GM23248 (cell line): Measurements from ENCODE around the gene ANGPTL5. TPM values are rescaled to one million over a fixed set of nuclear protein-coding genes. Genes with fewer than 3 reads are reported as not detected.
A peak's percentile ranks its signal among the peaks of the same experiment; 100 is the strongest.
"Not testable (repeated sequence)": the region's sequence is repeated elsewhere in the genome, so short reads cannot be mapped to it uniquely, and the experiment has no call there.

ENCODE experiments used
- DNase-seq: peaks from one replicate; pipeline ENCODE4 v3.0.0-alpha.2; 2015
- H2AFZ ChIP-seq: fragments of 200-600 bp; sonication (generic); 2 replicates; pipeline ENCODE4 v1.6.1; 2016; ENCODE audit warnings: antibody characterized with exemption
- H3F3A ChIP-seq: fragments of 200-600 bp; sonication (generic); 2 replicates; pipeline ENCODE4 v1.6.1; 2016; ENCODE audit warnings: mild to moderate bottlenecking, antibody characterized with exemption, mixed run types; ENCODE audit not compliant: insufficient read depth
- H3K27ac ChIP-seq: fragments of 200-600 bp; sonication (generic); 2 replicates; pipeline ENCODE4 v1.5.1; 2016; ENCODE audit warnings: mild to moderate bottlenecking
- H3K27me3 ChIP-seq: fragments of 200-600 bp; sonication (generic); replicated peaks from 2 replicates; pipeline ENCODE4 v1.6.1; 2016; ENCODE audit warnings: mild to moderate bottlenecking; ENCODE audit not compliant: insufficient read depth
- H3K36me3 ChIP-seq: fragments of 200-600 bp; sonication (generic); 2 replicates; pipeline ENCODE4 v1.6.1; 2016; ENCODE audit warnings: low read depth, mild to moderate bottlenecking
- H3K4me1 ChIP-seq: fragments of 200-600 bp; sonication (generic); 2 replicates; pipeline ENCODE4 v1.6.1; 2016; ENCODE audit warnings: mild to moderate bottlenecking; ENCODE audit not compliant: insufficient read depth
- H3K4me2 ChIP-seq: fragments of 200-600 bp; sonication (generic); one replicate; pipeline ENCODE4 v1.6.1; 2016; ENCODE audit warnings: mild to moderate bottlenecking; ENCODE audit not compliant: unreplicated experiment
- H3K4me3 ChIP-seq: fragments of 200-600 bp; sonication (generic); 2 replicates; pipeline ENCODE4 v1.5.1; 2016; ENCODE audit warnings: mild to moderate bottlenecking
- H3K79me2 ChIP-seq: fragments of 200-600 bp; sonication (generic); 2 replicates; pipeline ENCODE4 v1.6.1; 2016; ENCODE audit warnings: mild to moderate bottlenecking; ENCODE audit not compliant: insufficient read depth
- H3K9ac ChIP-seq: fragments of 200-600 bp; sonication (generic); 2 replicates; pipeline ENCODE4 v1.6.1; 2016; ENCODE audit warnings: mild to moderate bottlenecking
- H3K9me2 ChIP-seq: fragments of 200-600 bp; sonication (generic); 2 replicates; pipeline ENCODE4 v1.6.1; 2016; ENCODE audit warnings: mixed run types, mild to moderate bottlenecking, moderate library complexity; ENCODE audit not compliant: insufficient read depth
- H3K9me3 ChIP-seq: fragments of 200-600 bp; sonication (generic); one replicate; pipeline ENCODE4 v1.6.1; 2017; ENCODE audit warnings: low read depth
- H4K20me1 ChIP-seq: fragments of 200-600 bp; sonication (generic); 2 replicates; pipeline ENCODE4 v1.6.0; 2016; ENCODE audit not compliant: insufficient read depth
- EZH2 ChIP-seq: fragments of 200-600 bp; sonication (generic); IDR thresholded peaks from 2 replicates; pipeline ENCODE4 v1.6.1; 2018; ENCODE audit warnings: antibody characterized with exemption, mild to moderate bottlenecking; ENCODE audit not compliant: insufficient read depth, poor library complexity, severe bottlenecking
- EZH2phosphoT487 ChIP-seq: fragments of 200-600 bp; sonication (generic); IDR thresholded peaks from 2 replicates; pipeline ENCODE4 v1.6.1; 2018; ENCODE audit warnings: antibody characterized with exemption, moderate library complexity, mild to moderate bottlenecking, low read depth; ENCODE audit not compliant: insufficient read depth
- WGBS, 2 experiments: methylation state at CpG; one replicate each; pipeline ENCODE4 v1.1.6; 2015 to 2017; ENCODE audit warnings: low lambda C conversion rate in 2 of 2, low coverage in 1 of 2; ENCODE audit errors: missing lambda C conversion rate in 2 of 2; 5-methylcytosine and 5-hydroxymethylcytosine counted together
- in situ Hi-C: fragments of 300-500 bp; cut with MboI; formaldehyde crosslinking; loops from 2 replicates; pipeline ENCODE4 v1.15.0; 2020
- polyA plus RNA-seq: library from polyadenylated mRNA; unstranded; fragments of >200 nt; fragmentation: Nextera tagmentation; extraction: Ambion mirVana; gene quantifications from 2 replicates; pipeline ENCODE4 v1.2.1, GENCODE V29; 2016
- total RNA-seq: library from RNA; depleted of rRNA; stranded (reverse); fragments of >200 nt; shearing (Covaris generic); gene quantifications from 2 replicates; pipeline ENCODE4 v1.2.3, GENCODE V29; 2014

The ANGPTL5 gene
- total and polyA plus RNA-seq, 2 experiments from 2014 or later = 0.15 TPM; not detected in 1

GRCh38 chr11:101863361-101863760 is 53.0 kb downstream of the ANGPTL5 start:
- Histone ChIP-seq H3K4me3 (0 out of 2 replicates have a peak overlapping the region, but pooled peaks have one; percentile 7), H2AFZ (0 out of 2 replicates have a peak overlapping the region, but pooled peaks have one; percentile 44), H3F3A (peaks cover 63% of the 10 kb centered on the region), H4K20me1 (no peaks in the 10 kb centered on the region), H3K27me3 (no peaks in the 10 kb centered on the region), H3K9ac (peak overlapping the region; percentile 44), H3K4me1 (peaks cover 61% of the 10 kb centered on the region), H3K4me2 (peak overlapping the region; percentile 51), H3K9me2 (no peaks in the 10 kb centered on the region), H3K79me2 (no peaks in the 10 kb centered on the region), H3K9me3 (no peaks in the 10 kb centered on the region), H3K36me3 (no peaks in the 10 kb centered on the region), H3K27ac (peak overlapping the region; percentile 78)
- in situ Hi-C loops = no loop called here
- TF ChIP-seq EZH2phosphoT487 (no peak), EZH2 (no peak)
- peak; percentile 74 for DNase-seq

- H3K4me2 ChIP-seq = peak overlapping the region; percentile 51
- no peaks in the 10 kb centered on the region for H3K79me2 ChIP-seq
- in situ Hi-C loops = no loop called here
- 0 out of 2 replicates have a peak overlapping the region, but pooled peaks have one; percentile 7 for H3K4me3 ChIP-seq
- peaks cover 57% of the 10 kb centered on the region for H3F3A ChIP-seq
- no peaks in the 10 kb centered on the region for H3K9me2 ChIP-seq
- no peaks in the 10 kb centered on the region for H3K36me3 ChIP-seq
- TF ChIP-seq EZH2 (no peak), EZH2phosphoT487 (no peak)
- no peaks in the 10 kb centered on the region for H3K27me3 ChIP-seq
- no peaks in the 10 kb centered on the region for H3K9me3 ChIP-seq
- WGBS, 2 experiments = 34 to 35% methylated on average over 5 of the region's 5 CpGs
- peaks cover 54% of the 10 kb centered on the region for H3K4me1 ChIP-seq
- no peaks in the 10 kb centered on the region for H4K20me1 ChIP-seq
- peak; percentile 87 for DNase-seq
- H3K9ac ChIP-seq = peak overlapping the region; percentile 44
- peak overlapping the region; percentile 78 for H3K27ac ChIP-seq
- peak overlapping the region; percentile 44; the same call in 1 of the 2 replicates for H2AFZ ChIP-seq
Measured at GRCh38 chr11:101862391-101863233, 53.7 kb downstream of the ANGPTL5 start.

GRCh38 chr11:101860696-101861427 is 55.5 kb downstream of the ANGPTL5 start:
- no peak overlapping the region for H2AFZ ChIP-seq
- in situ Hi-C loops = no loop called here
- peak; percentile 87 for DNase-seq

GRCh38 chr11:101852260-101852659 is 64.1 kb downstream of the ANGPTL5 start:
- H3K4me2 ChIP-seq, H4K20me1 ChIP-seq, H3K4me1 ChIP-seq, H3F3A ChIP-seq, H3K4me3 ChIP-seq, in situ Hi-C loops, H3K27me3 ChIP-seq, H3K79me2 ChIP-seq, H3K36me3 ChIP-seq, H3K27ac ChIP-seq, H2AFZ ChIP-seq, H3K9me2 ChIP-seq, H3K9ac ChIP-seq, H3K9me3 ChIP-seq: not testable (repeated sequence)
- DNase-seq = peak; percentile 29
- WGBS, 2 experiments = 74 to 77% methylated on average over 11 of the region's 11 CpGs

More at GRCh38 chr11:101860696-101861427, 55.5 kb downstream of the ANGPTL5 start:
- no peaks in the 10 kb centered on the region for H4K20me1 ChIP-seq
- H3K36me3 ChIP-seq = no peaks in the 10 kb centered on the region
- 11 to 12% methylated on average over 9 of the region's 9 CpGs for WGBS, 2 experiments
- no peak for TF ChIP-seq EZH2
- no peak for TF ChIP-seq EZH2phosphoT487
- peaks cover 37% of the 10 kb centered on the region for H3K4me1 ChIP-seq
- H3K9me2 ChIP-seq = no peaks in the 10 kb centered on the region
- H3K79me2 ChIP-seq = no peaks in the 10 kb centered on the region
- H3K4me2 ChIP-seq = no peak overlapping the region
- no peaks in the 10 kb centered on the region for H3K9me3 ChIP-seq
- H3K4me3 ChIP-seq = no peak overlapping the region
- no peak overlapping the region for H3K27ac ChIP-seq
- no peaks in the 10 kb centered on the region for H3K27me3 ChIP-seq
- no peak overlapping the region for H3K9ac ChIP-seq
- H3F3A ChIP-seq = peaks cover 39% of the 10 kb centered on the region
